Stimulated activated CD4-positive, alpha-beta T cell treated with anti-CD3 and anti-CD28 coated beads, Interleukin-15, amount 100 ng/mL, for 1 hour (primary cell): ENCODE measurements around the gene PCK1.

Experiments
- DNase-seq, 2 donors: peaks; one replicate each; pipeline ENCODE4 v3.0.0-alpha.2; 2020; ENCODE audit warnings: low read depth in 1 of 2, low spot score in 1 of 2

Gene PCK1

DNA sequence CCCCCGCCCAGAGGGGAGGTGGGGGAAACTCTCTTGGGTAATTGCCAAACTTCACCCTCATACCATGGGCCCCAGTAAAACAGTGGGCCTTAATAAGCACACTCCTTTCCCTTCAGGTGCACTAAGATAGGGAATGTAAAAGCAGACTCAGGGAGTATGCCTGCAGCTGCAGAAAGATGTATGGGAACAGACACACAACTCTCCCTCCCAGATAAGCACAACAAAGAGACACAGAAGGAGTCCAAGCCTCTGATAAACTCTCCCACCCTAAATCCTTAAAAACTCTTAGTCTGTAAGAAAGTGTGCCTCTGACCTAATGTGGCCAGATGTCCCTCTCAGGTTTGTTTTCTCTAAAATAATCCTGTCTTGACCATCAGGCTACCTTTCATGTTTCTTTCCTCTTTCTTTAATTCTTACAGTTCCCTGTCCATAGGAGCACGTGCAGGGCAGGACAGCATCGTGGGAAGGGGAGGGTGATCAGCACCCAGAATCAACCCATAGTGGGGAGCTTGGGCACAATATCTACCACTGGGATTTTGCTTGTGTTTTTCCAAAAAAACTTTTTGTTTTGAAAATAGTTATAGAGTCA, 24.7 kb upstream of the PCK1 start:
- DNase-seq: no peak

DNA sequence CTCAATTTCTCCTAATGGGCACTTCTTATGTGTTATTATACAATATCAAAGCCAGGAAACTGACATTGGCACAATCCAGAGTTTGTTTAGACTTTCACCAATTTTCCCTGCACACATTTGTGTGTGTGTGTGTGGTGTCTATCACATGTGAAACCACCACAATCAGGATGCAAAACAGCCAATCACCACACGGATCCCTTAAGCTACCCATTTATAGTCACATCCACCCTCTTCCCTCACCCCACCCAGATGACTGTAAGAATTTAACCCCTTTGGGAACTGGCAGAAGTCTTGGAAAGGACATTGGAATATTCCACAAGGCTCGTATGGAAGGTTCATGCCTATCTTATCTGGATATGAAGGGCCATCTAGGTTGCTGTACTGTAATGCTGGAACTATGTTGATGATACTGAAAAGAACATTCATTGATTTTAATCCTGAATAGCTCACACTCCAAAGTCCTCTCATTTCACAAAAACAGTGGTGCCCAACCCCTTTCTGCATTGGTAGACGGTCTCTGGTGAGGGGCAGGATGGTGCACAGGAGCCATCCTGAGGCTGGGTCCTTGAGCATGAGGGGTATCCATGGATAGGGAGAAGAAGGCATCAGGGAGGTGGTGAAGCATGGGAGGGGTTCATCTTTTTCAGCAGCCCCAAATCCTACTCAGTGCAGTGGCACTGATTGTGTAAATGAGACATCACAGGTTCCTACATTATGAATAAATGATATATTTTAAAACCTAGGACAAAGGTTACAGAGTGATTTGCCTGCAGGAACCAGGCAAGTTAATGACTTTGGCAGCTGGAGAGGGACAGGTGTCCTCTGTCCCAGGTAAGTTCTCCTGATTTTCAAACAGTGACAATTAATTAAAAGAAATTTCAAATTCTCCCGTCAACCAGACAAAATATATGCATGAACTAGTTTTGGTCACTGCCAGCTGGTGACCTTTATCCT, 23.9 kb upstream of the PCK1 start:
- DNase-seq: no peak

DNA sequence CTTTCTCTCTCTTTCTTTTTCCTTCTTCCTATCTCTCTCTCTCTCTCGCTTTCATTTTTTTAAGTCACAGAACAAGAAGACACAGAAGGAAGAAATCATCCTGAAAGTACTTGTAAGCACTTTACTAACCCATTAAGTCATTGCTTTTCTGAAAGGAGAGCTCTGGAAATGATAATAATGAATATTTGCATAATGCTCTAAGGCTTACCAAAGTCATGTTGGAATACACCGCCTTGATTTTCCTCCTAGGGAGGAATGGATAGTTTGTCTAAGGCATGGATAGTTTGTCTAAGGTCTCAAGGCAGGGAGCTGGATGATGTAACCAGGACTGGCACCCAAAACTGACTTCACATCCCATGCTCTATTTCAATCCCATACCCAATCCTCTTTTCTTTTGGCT, 23.1 kb upstream of the PCK1 start:
- no peak for DNase-seq

GRCh38 chr20:57539889-57540288, 21.0 kb upstream of the PCK1 start:
- no peak for DNase-seq

DNA sequence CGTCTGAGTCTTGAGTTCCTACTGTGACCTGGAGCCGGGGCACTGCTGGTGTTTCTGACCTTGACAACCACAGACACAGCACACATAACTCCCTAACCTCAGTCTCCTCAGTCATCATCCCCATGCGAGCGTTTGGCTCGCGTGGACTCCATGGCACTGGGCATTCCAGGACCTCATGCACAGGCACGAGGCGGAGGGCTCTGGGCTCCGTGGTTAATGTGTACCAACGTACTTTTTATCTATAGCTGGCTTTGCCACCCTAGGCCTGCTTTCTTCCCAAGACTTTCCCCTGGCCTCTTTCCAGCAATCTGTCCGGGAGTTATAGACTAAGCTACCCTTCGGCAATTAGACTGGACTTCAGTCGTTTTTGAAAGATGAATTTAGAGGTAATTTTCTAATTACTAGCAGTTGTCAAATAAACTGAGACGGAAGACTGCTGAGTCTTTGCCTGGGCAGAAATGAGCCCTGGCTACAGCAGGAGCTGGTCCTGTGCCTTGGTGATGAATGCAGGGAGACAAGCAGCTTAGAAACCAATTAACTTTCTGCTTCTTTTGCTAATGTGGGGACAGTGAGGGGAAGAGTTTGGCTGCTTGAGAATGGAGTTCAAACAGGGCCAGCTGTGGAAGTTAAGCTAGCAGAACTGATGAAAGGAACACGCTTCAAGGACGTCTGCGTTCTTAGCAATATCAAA, 19.9 kb upstream of the PCK1 start:
- no peak for DNase-seq

DNA sequence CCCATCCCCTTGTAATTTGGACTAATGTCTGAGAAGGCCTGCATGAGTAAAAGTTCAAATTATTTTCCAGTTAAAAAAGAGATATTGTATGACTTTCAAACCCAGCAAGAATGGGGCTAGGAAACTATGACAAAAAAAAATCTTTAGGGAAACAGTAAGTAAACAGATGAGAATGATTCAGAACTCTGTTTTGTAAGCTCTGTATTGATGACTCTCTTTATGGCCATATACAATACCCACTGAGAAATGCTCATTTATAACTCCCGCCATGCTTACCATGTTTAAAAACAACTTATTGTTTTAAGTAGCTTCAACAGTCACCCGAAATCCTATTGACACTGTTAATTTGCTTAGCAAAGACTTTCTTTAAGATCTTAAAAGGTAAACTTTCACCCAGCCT, 17.2 kb upstream of the PCK1 start:
- DNase-seq: no peak

DNA sequence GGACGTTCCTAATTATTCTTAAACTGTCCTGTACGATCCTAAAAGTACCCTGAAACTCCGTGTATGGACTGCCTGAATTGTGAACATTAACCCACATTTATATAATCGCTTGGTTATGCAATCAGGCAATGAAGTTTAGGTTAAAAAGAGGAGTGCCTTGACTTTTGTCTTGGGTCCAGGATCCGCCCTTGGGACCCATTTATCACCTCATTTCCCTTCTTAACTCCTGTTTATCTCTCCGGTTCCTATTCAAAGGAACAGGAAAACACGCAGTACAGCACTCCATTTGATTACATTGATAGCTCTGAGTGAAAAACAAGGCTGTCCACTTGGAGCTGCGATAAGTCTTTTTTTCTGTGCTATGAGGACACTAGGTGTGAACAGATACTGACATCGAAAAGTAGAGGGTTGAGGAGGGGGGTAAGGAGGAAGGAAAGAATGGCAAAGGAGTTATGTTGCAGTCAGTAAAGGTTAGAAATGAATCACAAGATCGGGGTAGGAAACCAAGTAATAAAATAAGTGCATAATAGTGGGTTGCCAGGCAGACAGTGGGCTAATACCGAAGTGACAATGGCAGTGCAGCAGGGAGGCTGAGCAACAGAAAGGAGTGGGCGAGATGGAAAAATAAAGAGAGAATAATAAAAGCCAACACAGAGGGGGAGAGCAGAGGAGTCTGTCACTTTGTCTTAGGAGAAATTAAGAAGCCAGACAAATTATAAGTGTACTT, 15.9 kb upstream of the PCK1 start:
- no peak for DNase-seq

DNA sequence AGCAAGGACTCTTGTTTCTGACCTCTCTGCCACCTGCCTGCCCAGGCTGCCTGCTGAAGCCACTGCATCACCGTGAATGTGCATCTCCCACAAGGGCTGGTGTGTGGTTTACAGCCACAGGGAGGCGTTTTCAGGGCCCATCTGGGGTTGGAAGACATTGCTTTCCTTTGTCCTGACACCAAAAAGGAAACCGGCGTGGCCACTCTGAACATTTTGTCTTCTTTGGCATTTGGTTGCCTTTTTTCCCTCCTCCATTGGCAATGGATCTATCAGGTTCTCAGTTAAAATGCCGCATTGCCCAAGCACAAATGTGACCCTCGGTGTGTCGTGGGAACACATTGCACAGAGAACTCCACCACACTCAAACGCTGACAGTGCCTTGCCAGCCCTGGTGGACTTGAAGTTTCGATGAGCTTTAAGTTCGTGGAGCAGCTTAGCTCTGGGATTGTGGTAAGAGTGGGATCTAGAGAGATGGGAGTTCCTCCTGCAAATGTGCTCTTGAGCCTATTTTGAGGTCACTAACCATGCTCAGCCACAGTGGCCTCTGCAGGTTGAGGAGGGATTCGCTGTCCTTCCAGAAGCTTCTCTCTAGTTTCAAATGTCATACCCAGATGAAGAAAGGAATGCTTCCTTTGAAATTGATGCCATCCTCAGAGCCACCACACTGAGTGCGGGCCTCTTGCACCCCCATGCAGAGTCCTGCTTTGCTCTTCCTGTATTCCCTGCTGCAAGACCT, 14.8 kb upstream of the PCK1 start:
- no peak for DNase-seq

GRCh38 chr20:57546956-57547649, 13.8 kb upstream of the PCK1 start:
- no peak for DNase-seq

DNA sequence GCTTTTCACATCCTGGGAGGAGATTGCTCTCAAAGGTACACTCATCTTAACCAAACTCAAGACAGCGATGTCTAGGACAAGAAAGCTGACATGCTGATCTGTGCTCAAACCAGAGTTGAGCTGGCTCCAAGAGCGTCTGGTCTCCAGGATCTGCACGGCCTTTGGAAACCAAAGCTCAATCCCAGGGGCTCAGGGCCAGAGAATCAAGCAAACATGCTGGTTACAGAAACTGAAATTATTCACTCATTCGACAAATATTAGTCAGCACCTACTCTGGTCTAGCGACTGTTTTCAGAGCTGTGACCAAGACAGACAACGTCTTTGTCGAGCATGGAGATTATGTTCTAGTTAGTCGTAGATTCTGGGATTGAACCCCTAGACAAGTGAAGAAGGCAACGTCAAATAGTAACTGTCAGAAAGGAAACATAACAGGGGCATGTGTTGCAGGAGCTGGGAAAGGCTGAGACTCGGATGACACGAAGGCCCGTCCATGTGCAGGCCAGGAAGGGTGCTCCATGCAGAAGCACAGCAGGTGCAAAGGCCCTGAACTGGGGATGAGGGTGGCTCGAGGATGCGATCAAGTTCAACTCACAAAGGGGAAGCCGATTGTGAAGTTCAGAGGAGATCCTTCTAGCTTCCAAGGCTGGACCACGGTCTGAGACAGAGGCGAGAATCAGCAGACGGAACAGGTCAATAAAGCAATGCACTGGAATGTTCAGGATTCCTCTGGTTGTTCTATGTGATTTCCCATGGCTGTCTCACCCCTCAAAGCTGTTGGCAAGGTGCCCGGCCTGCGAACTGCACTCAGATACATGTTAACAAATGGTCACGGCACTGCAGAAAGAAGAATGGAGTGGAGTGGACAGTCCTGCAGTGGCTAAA, 12.5 kb upstream of the PCK1 start:
- DNase-seq: no peak

- DNase-seq: no peak
Observed at GRCh38 chr20:57552471-57552870, 8.4 kb upstream of the PCK1 start.

GRCh38 chr20:57553376-57554018, 7.4 kb upstream of the PCK1 start:
- no peak for DNase-seq

DNA sequence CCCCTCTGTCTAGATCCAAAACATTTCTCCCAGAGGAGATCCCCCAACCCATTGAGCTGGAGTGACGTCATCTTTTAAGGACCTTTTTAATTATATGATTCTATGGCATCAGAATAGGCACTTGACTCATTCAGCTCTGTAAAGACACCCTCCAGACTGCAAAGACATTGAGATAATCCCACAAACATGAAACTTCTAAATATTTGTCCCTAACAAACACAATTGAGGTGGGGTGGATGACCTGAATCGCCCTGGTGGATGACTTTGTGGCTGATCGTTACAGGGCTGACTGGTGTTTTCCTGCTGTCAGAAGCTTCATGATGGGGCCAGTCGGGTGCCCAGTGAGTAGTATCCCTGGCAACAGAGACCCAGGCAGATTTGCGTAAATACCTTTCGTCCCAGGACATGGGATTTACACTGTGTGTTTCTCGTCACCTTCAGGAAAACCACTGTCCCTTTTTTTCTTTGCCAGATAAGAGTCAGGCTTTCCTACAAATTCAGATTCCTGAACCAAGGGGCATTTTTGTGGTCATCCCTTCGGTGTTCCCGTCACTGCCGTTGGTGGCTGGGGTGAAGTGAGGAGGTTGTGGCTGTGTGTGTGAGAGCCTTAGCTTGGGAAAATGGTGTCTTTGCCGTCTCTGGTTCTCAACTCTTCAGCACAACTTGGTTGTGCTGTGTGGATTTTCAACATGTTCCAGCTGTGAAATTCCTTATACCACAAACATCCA, 5.3 kb upstream of the PCK1 start:
- no peak for DNase-seq

GRCh38 chr20:57556980-57557274, 4.0 kb upstream of the PCK1 start:
- no peak for DNase-seq

DNA sequence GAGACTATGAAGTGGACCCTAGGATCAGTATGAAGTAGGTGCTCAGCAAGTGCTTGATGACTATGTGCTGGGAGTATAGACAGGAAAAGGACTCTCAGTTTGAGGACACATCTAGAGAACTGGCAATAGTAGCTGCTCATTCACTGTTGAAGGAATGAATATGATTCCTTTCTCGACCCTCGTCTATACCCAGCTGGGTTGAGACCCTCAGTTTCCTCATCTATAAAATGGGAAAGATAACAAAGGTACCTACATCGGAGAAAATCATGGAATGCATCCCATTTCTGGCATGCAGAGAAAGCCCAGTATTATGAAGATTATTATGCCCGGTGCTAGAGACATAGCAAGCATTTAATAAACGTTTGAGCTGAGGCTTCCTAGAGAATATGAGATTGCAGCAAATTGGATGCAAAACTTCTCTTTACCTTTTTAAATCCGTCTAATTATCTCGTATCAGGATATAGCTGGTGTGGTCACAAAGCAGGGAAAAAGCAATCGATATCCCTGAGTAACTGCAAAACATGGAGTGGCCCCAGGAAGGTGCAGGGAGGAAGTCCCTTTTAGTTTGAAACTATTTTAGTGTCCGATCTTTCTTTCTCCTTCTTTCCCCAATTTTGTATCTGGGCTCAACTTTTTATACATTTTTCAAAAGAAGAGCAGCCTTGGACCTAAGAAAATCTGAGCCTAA, 2.8 kb upstream of the PCK1 start:
- no peak for DNase-seq

DNA sequence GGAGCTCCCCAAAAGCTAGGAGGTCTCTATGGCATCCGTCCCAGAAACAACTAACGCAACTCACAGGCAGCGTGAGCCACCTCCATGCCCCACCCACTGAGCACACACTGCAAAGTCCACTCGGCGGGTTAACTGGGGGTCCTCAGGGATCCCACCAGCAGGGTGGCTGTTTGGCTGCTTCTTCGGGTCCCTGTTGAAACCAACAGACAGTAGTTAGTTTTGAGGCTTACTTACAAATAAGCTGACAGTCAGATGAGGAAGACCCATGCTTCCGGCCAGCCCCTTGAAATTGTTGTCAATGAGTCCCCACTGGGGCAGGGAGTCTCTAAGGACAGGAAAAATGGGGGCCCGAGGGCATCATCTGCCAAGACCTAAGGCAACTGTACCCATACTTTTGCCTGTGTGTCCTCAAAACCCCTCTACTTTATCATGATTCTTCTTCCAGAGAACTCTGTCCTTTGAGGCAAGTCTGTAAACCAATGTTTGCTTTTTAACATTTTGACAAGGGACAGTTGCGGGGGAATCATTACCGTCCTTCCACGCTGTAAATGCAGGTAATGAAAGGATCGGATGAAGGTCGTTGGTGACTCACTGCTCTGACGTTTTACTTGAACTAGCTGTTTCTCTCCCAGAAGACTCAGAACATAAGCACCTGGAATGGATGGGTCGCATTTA, 2.2 kb upstream of the PCK1 start:
- DNase-seq: no peak

DNA sequence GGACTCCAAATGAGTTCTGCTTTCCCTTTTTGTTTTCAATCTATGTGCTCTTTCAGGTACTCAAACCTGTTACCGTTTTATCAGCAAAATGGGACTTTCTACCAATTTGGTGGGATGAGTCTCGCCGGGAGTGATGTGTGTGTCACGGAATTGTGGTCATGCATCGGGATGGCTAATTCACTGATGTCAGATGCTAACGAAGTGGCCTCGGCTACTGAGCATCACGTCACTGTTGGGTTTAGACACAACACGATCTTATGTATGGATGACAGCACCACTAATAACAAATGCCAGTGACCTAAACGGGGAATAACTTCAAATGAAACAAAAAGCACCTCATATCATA, 1.6 kb upstream of the PCK1 start:
- no peak for DNase-seq
